HG03457 (cell line): ENCODE measurements around the gene CNIH2.
"Not testable (repeated sequence)": the region's sequence is repeated elsewhere in the genome, so short reads cannot be mapped to it uniquely, and the experiment has no call there.

ENCODE experiments used
- ATAC-seq: cut with Tn5 transposase; IDR thresholded peaks from one replicate; pipeline ENCODE4 v1.9.1; 2021; ENCODE audit warnings: moderate number of reproducible peaks; ENCODE audit not compliant: unreplicated experiment

CNIH2 gene

DNA sequence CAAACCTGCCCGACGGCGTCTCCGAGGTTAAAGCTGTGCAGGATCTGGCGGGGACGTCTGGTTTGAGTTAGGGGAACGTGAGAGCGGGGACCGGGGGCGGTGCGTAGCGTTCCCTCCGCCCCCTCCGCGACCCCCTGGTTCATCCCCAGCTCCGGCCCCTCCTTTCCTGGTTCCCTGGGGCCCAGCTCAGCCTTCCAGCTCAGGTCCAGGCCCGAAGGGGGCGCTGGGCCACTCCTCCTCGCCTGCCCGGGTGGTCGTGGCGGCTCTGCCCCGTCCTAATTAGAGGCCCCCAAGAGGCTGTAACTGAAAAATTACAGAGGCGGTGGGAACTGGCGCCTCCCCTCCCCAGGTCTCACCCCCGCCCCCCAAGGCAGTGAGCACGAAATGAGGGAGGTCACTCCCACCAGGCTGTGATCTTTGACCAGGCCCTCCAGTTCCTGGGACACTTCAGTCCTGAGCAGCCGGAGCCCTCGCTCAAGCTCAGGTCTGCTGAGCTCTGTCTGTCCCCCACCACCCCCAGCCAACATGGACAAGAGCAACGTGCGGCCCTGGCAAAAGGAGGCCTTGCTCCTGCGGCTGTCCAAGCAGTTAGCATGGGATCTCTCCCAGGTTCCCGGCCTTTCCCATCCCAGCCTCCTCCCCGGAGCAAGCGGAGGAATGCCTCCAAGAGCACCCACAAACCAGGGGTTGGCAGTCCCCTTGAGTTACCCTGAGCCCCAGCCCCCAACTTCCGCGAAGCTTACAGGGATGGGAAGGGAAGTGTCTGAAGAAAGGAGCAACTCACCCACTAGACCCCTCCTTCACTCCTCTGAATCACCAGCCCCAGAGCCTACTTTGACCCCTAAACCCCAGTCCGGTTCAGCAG, 35.6 kb downstream of the CNIH2 start:
- ATAC-seq = no peak

DNA sequence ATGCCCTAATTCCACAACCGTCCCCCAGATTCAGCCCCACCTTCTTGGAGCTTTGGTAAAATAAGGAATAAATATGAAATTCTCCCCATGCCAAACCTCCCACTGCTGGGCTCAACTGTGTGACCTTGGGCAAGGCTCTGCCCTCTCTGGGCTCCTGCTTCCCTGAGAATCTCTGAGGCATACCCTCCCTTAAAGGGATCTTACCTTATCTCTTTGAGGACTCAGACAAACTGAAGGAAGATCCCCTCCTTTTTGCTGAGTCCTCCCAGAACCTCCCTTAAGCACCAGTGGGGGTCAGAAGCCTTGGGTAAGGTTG, 36.2 kb downstream of the CNIH2 start:
- no peak for ATAC-seq

DNA sequence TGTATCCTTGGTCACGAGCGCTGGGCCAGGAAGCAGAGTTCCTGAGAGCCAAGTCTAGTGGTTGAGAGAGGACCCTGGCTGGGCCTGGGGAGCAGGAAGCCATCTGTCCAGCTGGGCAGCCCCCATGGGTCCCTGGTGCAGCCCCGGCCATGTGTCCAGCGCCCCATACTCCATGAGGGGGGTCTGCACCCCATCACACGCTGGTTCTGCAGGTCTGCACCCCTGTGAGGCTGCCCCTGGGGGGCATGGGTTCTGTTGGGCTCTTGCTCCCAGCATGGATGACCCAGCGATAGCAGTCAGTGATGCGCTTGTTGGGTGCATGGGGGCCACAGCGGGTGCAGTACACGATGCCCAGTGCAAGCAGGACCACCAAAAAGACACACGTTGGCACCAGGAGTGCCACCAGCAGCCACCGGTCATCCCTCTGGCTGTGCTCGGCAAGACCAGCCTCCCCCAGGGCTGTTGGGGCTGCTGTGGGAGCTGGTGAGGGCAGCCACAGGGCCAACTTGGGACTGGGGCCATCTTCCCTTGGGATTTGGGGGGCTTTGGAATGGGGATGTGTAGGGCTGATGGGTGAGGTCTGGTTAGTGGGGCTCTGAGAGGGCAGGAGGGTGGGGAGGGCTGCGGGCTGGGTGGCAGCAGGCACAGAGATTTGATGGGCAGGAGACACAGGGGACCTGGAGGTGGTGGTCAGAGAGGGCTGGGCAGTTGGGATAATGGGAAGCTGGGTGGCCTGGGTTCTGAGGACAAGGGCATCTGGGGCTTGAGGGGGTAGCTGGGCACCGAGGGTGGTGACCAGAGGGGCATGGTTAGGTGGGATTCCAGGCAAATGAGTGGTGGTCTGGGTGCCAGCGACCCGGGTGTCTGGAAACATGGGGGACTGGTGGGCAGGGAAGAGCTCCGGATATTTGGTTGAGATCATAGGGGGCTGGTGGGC, 36.9 kb downstream of the CNIH2 start:
- no peak for ATAC-seq

DNA sequence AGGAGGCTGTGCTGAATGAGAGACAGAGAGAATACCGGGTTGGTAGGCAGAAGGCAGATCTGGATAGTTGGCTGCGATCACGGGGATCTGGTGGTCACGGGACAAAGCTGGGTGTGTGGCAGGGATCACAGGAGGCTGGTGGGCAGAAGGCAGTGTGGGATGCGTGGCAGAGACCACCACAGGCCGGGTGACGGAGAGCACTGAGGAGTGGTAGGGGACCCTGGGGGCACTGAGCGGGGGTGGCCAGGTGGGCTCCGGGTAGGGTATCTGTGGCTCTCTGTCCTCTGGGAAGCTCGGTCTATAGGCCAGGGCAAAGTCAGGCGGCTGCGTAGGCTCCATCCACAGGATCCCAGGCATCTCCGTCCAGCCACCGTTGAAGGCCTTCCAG, 37.5 kb downstream of the CNIH2 start:
- ATAC-seq = no peak

DNA sequence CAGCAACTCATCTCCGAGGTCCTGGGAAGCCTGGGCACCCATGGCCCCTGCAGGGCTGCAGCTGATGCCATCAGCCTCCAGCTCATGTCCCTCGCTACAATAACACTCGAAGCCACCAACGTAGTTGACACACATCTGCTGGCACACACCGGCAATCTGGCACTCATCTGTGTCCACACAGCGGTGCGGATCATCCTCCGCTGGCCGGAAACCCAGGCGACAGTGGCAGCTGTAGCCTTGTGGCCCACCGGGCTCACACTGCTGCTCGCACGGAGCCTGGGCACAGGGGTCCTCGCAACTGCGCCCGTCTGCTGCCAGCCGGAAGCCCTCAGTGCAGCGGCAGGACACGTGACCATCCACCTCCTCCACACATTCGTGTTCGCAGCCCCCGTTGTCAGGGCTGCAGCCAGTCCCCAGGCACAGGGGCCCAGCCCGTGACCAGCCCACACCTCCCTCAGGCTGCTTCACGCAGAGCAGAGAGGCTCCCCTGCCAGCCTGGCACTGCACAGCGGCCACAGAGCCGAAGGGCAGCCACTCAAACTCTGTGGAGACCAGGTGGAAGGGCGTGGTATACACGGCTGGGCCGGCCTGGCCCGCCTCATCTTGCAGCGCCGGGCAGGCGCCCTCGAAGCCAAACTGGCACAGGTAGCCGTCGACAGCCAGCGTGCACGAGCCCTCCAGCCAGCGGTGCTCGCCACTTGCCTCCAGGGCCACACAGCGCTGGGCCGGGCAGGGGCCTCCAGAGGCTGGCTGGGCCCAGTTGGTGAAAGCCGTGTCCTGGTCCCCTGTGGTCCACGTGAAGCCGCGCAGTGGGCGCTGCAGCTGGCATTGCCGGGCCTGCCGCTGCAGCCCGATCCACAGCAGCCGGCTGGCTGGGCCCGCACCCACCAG, 38.2 kb downstream of the CNIH2 start:
- no peak for ATAC-seq

DNA sequence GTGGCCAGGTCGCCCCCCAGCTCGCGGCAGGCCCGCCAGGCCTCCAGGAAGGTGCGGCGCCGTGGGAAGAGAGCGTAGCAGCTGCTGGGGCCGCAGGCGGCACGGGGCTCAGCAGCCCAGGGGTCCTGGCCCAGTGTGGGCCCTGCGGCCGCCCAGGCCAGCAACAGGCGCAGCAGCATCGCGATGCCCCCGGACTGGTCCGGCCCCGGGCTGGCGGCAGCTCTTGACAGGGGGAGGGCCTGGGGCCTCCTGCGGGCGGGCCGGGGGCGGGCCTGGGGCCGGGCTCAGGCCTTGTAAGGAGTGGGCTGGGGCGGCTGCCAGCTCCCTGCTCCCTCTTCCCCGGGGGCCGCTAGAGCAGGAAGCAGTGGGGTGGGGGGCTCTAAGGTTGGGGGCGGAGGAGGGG, 38.9 kb downstream of the CNIH2 start, which contains the start of gene CD248:
TSS of gene CD248 (minus strand) at position 196 of the 403 bp plus-strand sequence. CDS start at position 179, 17 bp downstream.
- ATAC-seq = no peak

DNA sequence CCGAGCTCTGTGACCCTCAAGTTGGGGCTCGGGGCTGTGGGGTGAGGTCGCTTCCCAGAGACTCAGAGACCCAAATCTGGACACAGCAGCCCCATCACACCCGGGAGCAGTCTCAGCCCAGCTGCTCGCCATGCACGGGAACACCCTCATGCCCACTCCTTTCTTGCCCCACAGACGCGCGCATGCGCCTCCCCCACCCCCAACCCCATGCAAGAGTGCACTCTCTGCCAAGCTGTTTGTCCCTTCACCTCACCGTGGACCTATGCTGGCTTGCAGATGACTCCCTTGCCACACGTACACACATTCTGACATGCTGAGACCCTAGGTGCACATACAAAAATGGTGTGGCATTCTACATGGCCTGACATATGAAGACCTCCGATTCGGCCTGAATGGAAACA, 39.3 kb downstream of the CNIH2 start:
- no peak for ATAC-seq

DNA sequence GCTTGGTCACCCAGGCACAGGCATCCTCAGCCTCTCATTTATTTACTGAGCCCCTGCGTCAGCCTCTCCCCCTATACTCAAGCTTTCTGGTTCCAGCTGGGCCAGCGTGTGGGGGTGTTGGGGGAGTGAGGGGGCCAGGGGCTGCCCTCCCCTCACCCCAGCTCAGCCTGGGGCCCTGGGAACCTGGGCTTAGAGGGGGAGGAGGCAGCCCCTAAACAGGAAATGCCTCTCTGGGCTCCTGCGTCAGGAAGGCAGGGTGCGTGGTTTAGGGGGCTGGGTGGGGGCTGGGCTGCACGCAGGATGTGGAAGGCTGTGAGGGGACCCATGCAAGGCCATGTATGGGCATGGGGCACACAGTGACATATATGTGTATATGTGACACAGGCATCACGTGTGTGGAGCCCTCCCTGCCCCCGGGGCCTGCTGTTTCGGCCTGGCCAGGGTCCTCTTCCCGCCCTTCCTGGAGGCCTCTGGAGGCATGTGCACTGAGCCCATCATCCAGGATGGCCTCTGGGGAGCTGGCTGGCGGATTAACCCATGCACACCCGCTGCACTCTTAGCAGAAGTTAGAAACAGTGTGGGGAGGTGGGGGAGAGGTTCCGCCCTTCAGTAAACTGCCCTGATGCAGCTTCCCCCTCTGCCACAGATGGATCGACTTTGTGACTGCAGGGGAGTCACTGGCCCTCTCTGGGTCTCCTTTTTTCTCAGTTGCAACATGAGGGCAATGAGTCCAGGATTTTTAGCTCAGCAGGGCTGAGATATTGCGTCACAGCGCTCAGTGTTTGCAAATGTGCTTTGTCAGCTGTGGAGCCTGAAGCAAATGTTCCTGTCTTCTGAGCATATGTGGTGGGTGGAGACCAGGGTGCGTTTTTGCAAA, 40.0 kb downstream of the CNIH2 start:
- no peak for ATAC-seq

DNA sequence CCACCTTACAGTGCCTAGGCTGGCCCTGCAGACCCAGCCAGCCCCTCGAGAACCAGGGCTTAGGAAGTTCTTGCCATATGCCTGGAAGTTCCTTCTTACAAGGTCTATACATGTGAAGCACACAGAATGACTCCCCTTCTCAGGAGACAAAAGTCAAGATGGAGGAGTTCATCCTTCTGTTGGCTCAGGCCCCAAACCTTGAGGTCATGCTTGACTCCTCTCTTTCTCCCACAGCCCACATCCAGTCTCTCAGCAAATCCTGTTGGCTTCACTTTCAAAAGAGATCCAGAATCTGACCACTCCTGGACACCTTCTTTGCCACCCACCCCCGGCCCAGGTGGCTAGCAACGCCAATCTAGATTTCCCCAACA, 40.6 kb downstream of the CNIH2 start:
- no peak for ATAC-seq

DNA sequence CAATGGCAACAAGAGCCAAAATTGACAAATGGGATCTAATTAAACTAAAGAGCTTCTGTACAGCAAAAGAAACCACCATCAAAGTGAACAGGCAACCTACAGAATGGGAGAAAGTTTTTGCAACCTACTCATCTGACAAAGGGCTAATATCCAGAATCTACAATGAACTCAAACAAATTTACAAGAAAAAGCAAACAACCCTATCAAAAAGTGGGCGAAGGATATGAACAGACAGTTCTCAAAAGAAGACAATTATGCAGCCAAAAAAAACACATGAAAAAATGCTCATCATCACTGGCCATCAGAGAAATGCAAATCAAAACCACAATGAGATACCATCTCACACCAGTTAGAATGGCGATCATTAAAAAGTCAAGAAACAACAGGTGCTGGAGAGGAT, 42.3 kb downstream of the CNIH2 start:
- ATAC-seq = not testable (repeated sequence)

DNA sequence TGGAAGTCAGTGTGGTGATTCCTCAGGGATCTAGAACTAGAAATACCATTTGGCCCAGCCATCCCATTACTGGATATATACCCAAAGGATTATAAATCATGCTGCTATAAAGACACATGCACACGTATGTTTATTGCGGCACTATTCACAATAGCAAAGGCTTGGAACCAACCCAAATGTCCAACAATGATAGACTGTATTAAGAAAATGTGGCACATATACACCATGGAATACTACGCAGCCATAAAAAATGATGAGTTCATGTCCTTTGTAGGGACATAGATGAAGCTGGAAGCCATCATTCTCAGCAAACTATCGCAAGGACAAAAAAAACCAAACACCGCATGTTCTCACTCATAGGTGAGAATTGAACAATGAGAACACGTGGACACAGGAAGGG, 42.8 kb downstream of the CNIH2 start:
- ATAC-seq = not testable (repeated sequence)

DNA sequence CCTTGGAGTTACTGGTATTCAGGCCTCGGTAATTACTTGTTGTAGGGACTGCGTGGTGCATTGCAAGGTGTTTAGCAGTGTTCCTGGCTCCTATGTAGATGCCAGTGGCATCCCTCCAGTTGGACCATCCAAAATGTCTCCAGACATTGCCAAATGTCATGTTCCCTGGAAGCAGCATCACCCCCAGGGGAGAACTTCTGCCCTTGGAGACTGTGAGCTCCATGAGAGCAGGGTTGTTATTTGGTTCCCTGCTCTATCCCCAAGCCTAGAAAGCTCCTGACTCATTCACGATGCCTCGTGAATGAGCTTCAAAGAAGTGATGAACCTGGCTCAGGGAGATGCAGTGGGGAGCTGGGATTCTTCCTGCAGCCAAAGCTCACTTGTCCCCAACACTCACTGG, 43.6 kb downstream of the CNIH2 start:
- ATAC-seq = no peak

DNA sequence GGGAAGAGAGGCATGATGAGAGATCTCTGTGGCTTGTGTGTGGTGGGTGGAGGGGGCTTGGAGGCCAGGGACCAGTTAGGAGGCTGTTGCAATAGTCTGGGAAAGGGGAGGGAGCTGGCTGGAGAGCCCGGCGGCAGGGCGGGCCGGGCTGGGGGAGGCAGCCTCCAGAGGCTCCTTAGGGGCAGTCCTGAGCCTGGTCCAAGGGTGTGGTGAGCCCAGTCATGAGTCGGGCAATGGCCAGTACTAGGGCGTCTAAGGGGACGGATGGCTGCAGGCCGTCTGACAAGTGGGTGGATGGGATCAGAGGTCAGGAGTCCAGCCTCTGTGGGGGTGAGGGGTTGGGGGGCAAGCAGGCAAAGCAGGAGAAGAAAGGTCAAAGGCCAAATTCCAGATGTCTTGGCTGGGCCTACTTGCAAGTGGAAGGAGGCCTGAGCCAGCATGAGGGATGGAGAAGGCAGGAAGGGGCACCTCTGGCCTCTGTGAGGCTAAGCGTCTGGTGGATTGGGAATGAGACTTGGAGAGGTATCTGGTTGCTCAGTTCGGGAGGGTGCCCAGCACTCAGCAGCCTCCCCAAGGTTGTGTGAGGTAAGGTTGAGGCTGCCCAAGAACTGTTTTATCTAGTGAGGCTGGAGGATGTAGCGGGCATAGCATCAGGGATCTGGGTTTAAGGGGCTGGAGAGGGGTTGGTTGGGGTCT, 44.9 kb downstream of the CNIH2 start:
- no peak for ATAC-seq

DNA sequence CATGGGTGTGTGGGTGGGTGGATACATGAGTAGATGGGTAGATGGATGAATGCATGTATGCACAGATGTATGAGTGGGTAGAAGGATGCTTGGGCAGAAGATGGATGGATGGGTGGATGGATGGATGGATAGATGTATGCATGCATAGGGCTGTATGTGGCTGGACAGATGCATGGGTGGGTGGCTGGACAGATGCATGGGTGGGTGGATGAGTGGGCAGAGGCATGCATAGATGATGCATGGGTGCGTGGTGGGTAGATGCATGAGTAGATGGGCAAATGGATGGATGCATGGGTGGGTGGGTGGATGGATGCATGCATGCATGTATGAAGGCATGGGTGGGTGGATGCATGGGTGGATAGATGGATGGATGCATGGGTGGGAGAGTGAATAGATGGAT, 45.7 kb downstream of the CNIH2 start:
- ATAC-seq = no peak

DNA sequence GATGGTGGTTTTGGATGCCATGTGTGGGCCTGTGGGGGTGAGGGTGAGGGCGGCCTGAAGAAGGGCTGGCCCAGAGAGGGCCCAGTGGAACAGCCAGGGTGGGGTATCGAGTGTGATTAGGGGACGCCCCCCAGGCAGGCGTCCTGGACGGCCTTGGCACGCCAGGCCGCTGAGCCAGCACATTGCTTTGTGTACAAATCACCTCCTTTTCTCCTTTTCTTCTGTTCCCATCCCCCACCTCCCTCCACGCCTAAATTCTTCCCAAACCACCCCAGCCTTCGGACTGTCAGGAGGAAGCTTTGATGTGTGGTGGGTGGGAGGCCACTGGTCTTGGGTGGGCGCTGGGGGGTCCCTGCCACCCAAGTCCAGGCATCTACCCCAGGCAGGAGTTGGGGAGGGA, 46.7 kb downstream of the CNIH2 start:
- no peak for ATAC-seq

DNA sequence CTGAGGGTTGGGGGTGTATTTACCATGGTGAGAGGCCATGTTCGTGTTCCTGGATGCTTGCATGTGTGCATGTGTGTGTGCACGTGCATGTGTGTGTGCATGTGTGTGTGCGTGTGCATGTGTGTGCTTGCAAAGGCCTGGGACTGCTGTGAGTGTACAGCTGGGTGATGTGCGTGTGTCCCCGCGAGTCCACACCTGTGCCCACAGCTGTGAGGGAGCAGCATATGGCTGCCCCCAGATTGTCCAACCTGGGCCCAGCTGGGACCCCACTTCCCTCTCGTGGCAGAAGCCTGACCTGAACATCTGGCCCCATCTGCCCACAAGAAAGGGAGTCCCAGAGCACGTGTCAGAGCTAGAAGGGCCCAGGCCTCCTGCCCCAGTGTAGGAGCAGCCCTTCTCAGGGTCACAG, 47.3 kb downstream of the CNIH2 start:
- no peak for ATAC-seq

DNA sequence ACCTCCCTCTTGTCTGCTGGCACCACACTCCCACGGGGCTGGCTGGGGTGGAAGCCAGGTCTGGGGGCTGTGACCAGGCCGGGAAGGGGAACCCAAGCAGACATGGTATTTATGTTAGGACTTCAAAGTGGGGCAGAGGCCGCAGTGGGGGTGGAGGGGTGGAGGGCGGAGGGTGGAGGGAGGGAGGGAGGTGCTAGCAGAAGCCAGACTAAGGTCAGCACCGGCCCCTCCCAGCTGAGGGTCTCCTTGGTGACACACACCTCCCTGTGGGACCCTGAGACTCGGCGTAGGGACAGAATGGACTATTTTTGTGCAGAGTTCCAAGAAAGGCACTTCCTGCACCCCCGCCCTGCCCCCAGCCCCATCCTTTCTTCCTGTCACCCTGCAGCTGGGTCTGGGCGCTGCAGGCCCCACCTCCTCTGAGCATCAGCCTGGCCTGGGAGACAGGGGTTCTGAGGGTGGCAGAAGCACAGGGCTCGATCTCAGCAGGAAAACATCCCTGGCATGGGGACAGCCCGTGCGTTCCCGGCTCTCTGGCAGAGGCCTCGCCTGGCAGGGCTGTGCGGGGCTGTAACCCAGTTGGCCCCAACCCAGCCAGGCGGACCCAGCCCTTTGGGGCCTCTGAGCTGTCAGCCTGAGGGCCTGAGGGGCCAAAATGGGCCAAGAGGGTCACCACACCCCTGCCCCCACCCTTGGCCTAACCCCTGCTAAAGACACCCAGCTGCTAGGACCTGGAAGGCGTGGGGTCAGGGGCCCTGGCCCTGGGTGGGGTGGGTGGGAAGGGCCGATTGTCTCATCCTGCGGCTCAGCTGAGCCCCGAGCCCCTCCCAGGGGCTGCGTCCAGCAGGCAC, 48.5 kb downstream of the CNIH2 start:
- no peak for ATAC-seq

DNA sequence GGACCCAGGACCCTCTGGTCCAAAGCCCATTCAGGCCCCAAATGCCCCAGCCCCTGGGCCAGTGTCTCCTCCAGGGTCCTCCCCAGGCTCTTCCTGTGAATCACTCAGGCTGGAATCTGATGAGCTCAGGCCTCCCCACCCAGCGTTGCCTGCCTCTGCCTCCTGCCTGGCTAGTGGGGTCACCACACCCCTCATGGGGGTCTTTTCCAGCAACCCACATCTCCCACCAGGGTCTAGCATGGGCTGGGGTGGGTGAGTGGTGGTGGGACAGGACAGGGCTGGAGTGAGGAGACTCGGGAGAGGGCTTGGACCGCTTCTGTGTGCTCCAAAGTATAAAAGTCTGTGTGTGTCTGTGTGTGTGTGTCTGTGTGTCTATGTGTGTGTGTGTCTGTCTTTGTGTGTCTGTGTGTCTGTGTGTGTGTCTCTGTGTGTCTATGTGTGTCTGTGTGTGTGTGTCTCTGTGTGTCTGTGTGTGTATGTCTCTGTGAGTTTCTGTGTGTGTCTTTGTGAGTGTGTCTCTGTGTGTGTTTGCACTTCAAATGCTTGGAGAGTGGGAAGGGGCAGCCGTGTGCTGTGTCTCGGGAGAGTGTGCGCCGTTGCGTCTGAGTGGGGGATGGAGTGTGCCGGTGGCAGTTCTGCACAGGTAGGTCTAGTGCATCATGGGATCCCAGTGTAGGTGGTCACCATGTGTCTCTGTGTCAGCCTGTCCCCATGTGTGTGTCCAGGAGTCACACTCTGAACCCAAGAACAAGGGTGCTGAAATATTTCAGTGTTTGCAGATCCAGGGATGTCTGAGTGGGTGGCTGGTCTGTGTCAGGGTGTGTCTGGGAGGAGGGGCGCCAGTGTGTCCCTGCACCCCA, 49.4 kb downstream of the CNIH2 start:
- ATAC-seq = no peak
